CD4-positive, CD25-positive, alpha-beta regulatory T cell (primary cell): ENCODE measurements around the gene PIK3CA. TPM values are rescaled to one million over a fixed set of nuclear protein-coding genes. Genes with fewer than 3 reads are reported as not detected.

Source experiments
- ATAC-seq, 2 donors: fragments of 150-1000 bp; cut with Tn5 transposase; one replicate each; pipeline ENCODE4 v1.10.0; 2021; ENCODE audit warnings: low read depth in 2 of 2, moderate number of reproducible peaks in 2 of 2, moderate library complexity in 1 of 2
- DNase-seq, 3 donors: peaks; one replicate each; pipeline versions ENCODE4 v3.0.0 to v3.0.0-alpha.2; 2012 to 2022; ENCODE audit warnings: mixed read lengths in 1 of 3
- H3K27ac ChIP-seq: one replicate; pipeline ENCODE4 v1.7.0; 2013; ENCODE audit warnings: mild to moderate bottlenecking, low read length; ENCODE audit not compliant: insufficient read depth, poor library complexity, severe bottlenecking
- H3K27me3 ChIP-seq: one replicate; pipeline ENCODE4 v1.7.0; 2013; ENCODE audit warnings: low read length; ENCODE audit not compliant: control insufficient read depth, insufficient read depth
- H3K36me3 ChIP-seq: one replicate; pipeline ENCODE4 v1.7.0; 2013; ENCODE audit warnings: mild to moderate bottlenecking, low read length, moderate library complexity; ENCODE audit not compliant: control insufficient read depth, insufficient read depth
- H3K4me1 ChIP-seq: 2 replicates; pipeline ENCODE4 v1.7.0; 2013; ENCODE audit warnings: mild to moderate bottlenecking, low read length; ENCODE audit not compliant: insufficient read depth, control insufficient read depth, poor library complexity, severe bottlenecking
- H3K4me3 ChIP-seq: one replicate; pipeline ENCODE4 v1.7.0; 2013; ENCODE audit warnings: low read depth, mild to moderate bottlenecking, low read length, moderate library complexity
- H3K9me3 ChIP-seq, 2 experiments: 1 replicate in 1 of 2; 2 replicates in 1 of 2; pipeline ENCODE4 v1.7.0; 2013; ENCODE audit warnings: low read length in 2 of 2, mild to moderate bottlenecking in 1 of 2, moderate library complexity in 1 of 2; ENCODE audit not compliant: control insufficient read depth in 2 of 2
- H3K27ac Mint-ChIP-seq, 3 donors: one replicate each; pipeline ENCODE4 v1.8.0; 2020 to 2022; ENCODE audit warnings: mild to moderate bottlenecking in 3 of 3, mixed read lengths in 3 of 3, moderate library complexity in 2 of 3
- H3K27me3 Mint-ChIP-seq: one replicate; pipeline ENCODE4 v1.8.0; 2022; ENCODE audit warnings: mild to moderate bottlenecking, mixed read lengths
- H3K36me3 Mint-ChIP-seq: one replicate; pipeline ENCODE4 v1.8.0; 2020; ENCODE audit warnings: mixed read lengths
- H3K4me1 Mint-ChIP-seq, 4 donors: one replicate each; pipeline ENCODE4 v1.8.0; 2020 to 2022; ENCODE audit warnings: mixed read lengths in 4 of 4, mild to moderate bottlenecking in 1 of 4
- H3K4me3 Mint-ChIP-seq, 4 donors: one replicate each; pipeline ENCODE4 v1.8.0; 2020 to 2022; ENCODE audit warnings: mild to moderate bottlenecking in 4 of 4, mixed read lengths in 4 of 4, moderate library complexity in 3 of 4
- H3K9me3 Mint-ChIP-seq, 7 donors: one replicate each; pipeline ENCODE4 v1.8.0; 2020 to 2022; ENCODE audit warnings: mixed read lengths in 7 of 7, mild to moderate bottlenecking in 3 of 7, moderate library complexity in 2 of 7
- polyA plus RNA-seq, 4 donors: library from polyadenylated mRNA; unstranded; fragments of 300-500 nt; fragmentation: Illumina TruSeq; gene quantifications; one replicate each; pipeline ENCODE4 v1.2.3, GENCODE V29; 2021
- total RNA-seq: library from RNA; stranded (reverse); gene quantifications from one replicate; pipeline ENCODE4 v1.2.3, GENCODE V29; 2022

The PIK3CA gene
- total and polyA plus RNA-seq, 5 donors from 2014 or later = 15.8 to 38.0 (median 19.6) TPM

DNA sequence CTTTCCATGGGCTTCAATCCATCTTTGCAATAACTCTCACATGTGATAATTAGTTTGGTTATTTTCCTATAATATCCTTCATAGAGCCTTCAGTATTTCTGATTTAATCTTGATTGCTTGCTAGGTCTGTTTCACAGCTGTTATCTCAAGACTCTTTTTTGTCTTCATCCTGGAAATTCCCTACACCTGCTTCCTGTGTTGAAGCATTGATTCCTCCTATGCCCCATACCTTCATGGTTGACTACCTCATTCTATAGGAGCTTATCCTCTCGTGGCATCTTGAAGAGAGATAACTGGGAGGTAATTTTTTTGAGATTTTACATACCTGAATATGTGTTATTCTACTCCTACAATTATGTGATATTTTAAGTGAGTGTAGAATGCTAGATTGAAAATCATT, 26.7 kb downstream of the PIK3CA start:
- H3K36me3 Mint-ChIP-seq = peaks cover 5% of the 10 kb centered on the region
- H3K4me3 Mint-ChIP-seq = peak overlapping the region in 2 of 4 donors; percentile 11 to 63
- Histone ChIP-seq H3K4me3 (no peak overlapping the region), H3K27ac (no peak overlapping the region), H3K27me3 (no peaks in the 10 kb centered on the region), H3K9me3 (peaks cover 6 to 7% of the 10 kb centered on the region in 2 experiments), H3K4me1 (peaks cover 2% of the 10 kb centered on the region), H3K36me3 (no peaks in the 10 kb centered on the region)
- ATAC-seq (no peak), DNase-seq (no peak)
- peaks cover 0 to 3% (median 1%) of the 10 kb centered on the region in 7 donors for H3K9me3 Mint-ChIP-seq
- no peaks in the 10 kb centered on the region for H3K27me3 Mint-ChIP-seq
- H3K4me1 Mint-ChIP-seq = peaks cover 27 to 51% (median 30%) of the 10 kb centered on the region in 4 donors
- no peak overlapping the region for H3K27ac Mint-ChIP-seq

DNA sequence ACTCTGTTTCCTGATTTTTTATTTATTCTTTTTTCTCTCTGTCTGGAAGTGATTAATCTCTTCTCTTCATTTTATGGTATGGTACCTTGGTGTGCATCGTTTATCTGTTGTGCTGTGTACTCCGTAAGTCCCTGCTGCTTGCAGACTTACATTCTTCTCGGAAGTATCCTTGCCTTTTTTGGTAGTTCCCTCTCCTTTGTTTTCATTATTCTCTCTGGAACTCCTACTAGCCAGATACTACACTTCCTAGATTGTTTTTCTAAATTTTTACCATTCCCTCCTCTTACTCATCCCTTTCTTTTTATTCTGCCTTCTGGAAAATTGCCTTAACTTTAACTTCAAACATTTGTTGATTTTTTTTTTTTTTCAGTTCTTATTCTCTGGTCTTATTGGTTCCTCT, 27.2 kb downstream of the PIK3CA start:
- H3K27me3 ChIP-seq = no peaks in the 10 kb centered on the region
- H3K36me3 ChIP-seq = no peaks in the 10 kb centered on the region
- Mint-ChIP-seq H3K4me3 (no peak overlapping the region), H3K9me3 (peaks cover 0 to 3% (median 0%) of the 10 kb centered on the region in 7 donors), H3K36me3 (peaks cover 3% of the 10 kb centered on the region), H3K4me1 (peaks cover 25 to 49% (median 30%) of the 10 kb centered on the region in 4 donors), H3K27ac (no peak overlapping the region), H3K27me3 (no peaks in the 10 kb centered on the region)
- peaks cover 6% of the 10 kb centered on the region for H3K4me1 ChIP-seq
- no peak for DNase-seq
- no peak for ATAC-seq
- no peak overlapping the region for H3K4me3 ChIP-seq
- peaks cover 6 to 7% of the 10 kb centered on the region in 2 experiments for H3K9me3 ChIP-seq
- H3K27ac ChIP-seq = no peak overlapping the region

DNA sequence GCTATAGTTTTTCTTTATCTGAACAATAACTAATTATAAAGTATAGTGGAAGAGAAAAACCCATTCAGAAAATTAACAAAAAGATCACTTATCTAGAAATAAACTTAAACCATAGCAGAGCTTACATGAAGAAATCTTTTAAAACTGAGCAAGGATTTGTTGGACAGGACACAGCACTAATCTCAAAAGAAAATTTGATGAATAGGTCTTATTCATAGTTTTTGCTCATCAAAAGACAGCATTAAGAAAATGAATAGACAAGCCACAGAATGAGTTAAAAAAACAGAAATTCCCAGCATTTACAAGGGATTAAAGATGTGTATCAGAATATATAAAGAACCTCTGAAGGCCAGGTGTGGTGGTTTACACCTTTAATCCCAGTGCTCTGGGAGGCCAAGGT, 29.5 kb downstream of the PIK3CA start:
- Histone ChIP-seq H3K4me3 (no peak overlapping the region), H3K9me3 (no peaks in the 10 kb centered on the region), H3K27me3 (no peaks in the 10 kb centered on the region), H3K27ac (no peak overlapping the region), H3K4me1 (peaks cover 15% of the 10 kb centered on the region), H3K36me3 (no peaks in the 10 kb centered on the region)
- ATAC-seq = no peak
- no peaks in the 10 kb centered on the region for H3K27me3 Mint-ChIP-seq
- H3K4me3 Mint-ChIP-seq = no peak overlapping the region
- peaks cover 0 to 2% (median 0%) of the 10 kb centered on the region in 7 donors for H3K9me3 Mint-ChIP-seq
- no peaks in the 10 kb centered on the region for H3K36me3 Mint-ChIP-seq
- H3K4me1 Mint-ChIP-seq = peaks cover 26 to 44% (median 27%) of the 10 kb centered on the region in 4 donors
- H3K27ac Mint-ChIP-seq = no peak overlapping the region
- no peak for DNase-seq

DNA sequence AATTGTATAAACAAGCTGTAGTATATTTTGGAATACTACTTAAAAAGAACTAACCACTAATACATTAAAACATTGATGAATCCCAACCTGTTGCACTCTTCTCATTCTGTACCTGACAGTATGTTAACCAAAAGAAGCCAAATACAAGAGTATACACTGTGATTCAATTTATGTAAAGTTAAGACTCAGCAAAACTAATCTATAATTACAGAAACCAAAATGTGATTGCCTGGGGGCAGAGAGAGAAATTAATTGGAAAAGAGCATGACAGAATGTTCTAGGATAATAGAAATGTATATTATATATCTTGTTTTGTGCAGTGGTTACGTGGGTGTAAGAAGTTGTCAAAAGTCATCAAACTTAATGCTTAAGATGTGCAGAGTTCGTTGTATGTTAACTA, 31.1 kb downstream of the PIK3CA start:
- no peaks in the 10 kb centered on the region for H3K9me3 ChIP-seq
- H3K4me1 ChIP-seq = peaks cover 20% of the 10 kb centered on the region
- peaks cover 31 to 52% (median 39%) of the 10 kb centered on the region in 4 donors for H3K4me1 Mint-ChIP-seq
- H3K27me3 Mint-ChIP-seq = no peaks in the 10 kb centered on the region
- ATAC-seq (no peak), DNase-seq (no peak)
- H3K9me3 Mint-ChIP-seq = peaks cover 0 to 2% (median 0%) of the 10 kb centered on the region in 7 donors
- no peak overlapping the region for H3K27ac Mint-ChIP-seq
- no peaks in the 10 kb centered on the region for H3K36me3 Mint-ChIP-seq
- H3K4me3 Mint-ChIP-seq = no peak overlapping the region
- no peak overlapping the region for H3K27ac ChIP-seq
- no peak overlapping the region for H3K4me3 ChIP-seq
- no peaks in the 10 kb centered on the region for H3K27me3 ChIP-seq
- H3K36me3 ChIP-seq = no peaks in the 10 kb centered on the region

DNA sequence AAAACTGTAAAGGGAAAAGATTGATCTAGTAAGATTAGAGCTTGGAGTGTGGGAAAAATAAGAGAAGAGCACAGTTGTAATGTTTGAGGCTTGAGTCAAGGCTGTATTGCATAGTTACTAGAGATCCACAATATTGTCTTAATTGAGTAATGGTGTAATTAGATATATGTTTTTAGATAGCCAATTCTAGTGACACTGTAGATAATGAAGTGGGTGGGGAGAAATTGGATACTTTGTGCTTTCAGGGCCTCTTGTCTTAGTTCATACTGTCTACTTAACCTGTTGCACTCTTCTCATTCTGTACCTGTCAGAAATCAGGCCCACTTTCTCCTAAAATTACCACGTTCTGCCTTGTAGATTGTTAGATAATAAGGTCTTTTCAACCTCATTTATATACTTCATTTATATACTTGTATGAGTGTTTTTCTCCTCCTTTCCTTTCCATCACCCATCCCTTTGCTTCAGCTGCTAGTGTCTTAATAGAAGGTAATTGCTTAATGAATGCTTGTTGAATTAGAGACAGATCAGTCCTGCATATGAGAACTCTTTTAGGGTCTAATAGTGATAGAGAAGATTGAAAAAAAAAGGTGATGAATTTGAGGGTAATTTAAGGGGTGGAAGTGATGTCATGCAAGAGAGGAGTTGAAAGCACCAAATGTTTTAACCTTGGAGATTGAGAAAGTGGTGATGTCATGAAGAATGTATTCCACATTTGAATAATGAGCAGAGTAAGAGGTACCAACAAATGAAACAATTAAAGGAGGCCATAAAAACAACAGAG, 32.0 kb downstream of the PIK3CA start:
- DNase-seq (peak in 1 of 3 donors; percentile 40), ATAC-seq (peak in 1 of 2 donors; percentile 16)
- peaks cover 29 to 50% (median 36%) of the 10 kb centered on the region in 4 donors for H3K4me1 Mint-ChIP-seq
- Histone ChIP-seq H3K27ac (no peak overlapping the region), H3K9me3 (no peaks in the 10 kb centered on the region), H3K4me1 (peaks cover 20% of the 10 kb centered on the region), H3K27me3 (no peaks in the 10 kb centered on the region), H3K4me3 (no peak overlapping the region), H3K36me3 (no peaks in the 10 kb centered on the region)
- H3K4me3 Mint-ChIP-seq = no peak overlapping the region
- no peaks in the 10 kb centered on the region for H3K9me3 Mint-ChIP-seq
- no peaks in the 10 kb centered on the region for H3K36me3 Mint-ChIP-seq
- H3K27me3 Mint-ChIP-seq = no peaks in the 10 kb centered on the region
- H3K27ac Mint-ChIP-seq = no peak overlapping the region

DNA sequence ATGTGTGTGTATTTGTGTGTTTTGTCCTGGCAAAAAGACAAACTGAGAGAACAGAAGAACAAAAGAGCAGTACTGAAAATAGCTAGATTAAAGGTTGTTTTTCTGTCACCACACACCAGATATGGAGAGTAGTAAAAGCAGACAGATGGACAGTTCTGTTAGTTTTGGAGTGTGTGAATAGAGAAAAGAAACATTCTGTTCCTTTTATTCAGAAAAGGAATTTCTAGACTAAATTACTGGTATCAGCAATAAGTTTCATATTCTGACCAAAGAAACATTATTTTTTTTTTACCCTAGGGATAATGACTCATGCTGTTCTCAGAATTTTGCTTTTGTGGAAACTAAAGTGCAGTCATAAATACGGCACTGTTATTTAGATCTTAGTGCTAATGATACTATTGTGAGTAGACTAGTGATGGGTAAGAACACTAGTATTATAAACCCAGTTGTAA, 32.9 kb downstream of the PIK3CA start:
- H3K27ac ChIP-seq = no peak overlapping the region
- Mint-ChIP-seq H3K4me1 (peaks cover 22 to 50% (median 37%) of the 10 kb centered on the region in 4 donors), H3K27ac (no peak overlapping the region), H3K9me3 (no peaks in the 10 kb centered on the region), H3K36me3 (no peaks in the 10 kb centered on the region), H3K27me3 (no peaks in the 10 kb centered on the region), H3K4me3 (no peak overlapping the region)
- peak overlapping the region; percentile 16 for H3K4me3 ChIP-seq
- peaks cover 23% of the 10 kb centered on the region for H3K4me1 ChIP-seq
- H3K9me3 ChIP-seq = no peaks in the 10 kb centered on the region
- ATAC-seq = peak; percentile 89 to 93
- DNase-seq = peak in 1 of 3 donors; percentile 62
- no peaks in the 10 kb centered on the region for H3K27me3 ChIP-seq
- no peaks in the 10 kb centered on the region for H3K36me3 ChIP-seq

DNA sequence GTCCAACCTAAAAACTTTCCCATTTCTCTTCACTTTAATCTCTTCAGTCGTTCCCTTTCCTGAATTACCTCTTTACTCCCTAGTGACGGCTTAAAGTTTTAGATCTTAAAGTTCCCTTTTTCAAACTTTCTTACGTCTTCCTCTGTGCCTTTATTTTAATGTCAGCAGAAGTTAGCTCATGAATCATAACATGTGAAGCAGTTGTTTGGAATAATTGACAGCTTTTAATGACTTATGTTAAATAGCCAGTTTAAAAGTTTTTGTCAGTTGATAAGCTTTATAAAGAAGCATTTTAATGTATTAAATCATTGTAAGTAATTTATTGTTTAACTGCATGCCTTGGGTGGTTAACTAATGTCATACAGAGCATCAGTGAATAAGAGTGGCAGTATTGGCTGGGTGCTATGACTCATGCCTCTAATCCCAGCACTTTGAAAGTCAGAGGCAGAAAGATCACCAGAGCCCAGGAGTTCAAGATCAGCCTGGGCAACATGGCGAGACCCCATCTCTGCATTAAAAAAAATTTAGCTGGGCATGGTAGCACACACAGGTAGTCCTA, 33.9 kb downstream of the PIK3CA start:
- Mint-ChIP-seq H3K27me3 (no peaks in the 10 kb centered on the region), H3K9me3 (no peaks in the 10 kb centered on the region), H3K27ac (peak overlapping the region in 1 of 3 donors; percentile 16), H3K36me3 (peaks cover 3% of the 10 kb centered on the region), H3K4me3 (no peak overlapping the region), H3K4me1 (peaks cover 18 to 56% (median 45%) of the 10 kb centered on the region in 4 donors)
- Histone ChIP-seq H3K27ac (no peak overlapping the region), H3K4me3 (no peak overlapping the region), H3K27me3 (no peaks in the 10 kb centered on the region), H3K4me1 (peaks cover 23% of the 10 kb centered on the region), H3K36me3 (no peaks in the 10 kb centered on the region), H3K9me3 (no peaks in the 10 kb centered on the region)
- DNase-seq (no peak), ATAC-seq (no peak)
